GM18511 (cell line): ENCODE data around the gene SRD5A1.

Experiments used
- ATAC-seq: cut with Tn5 transposase; IDR thresholded peaks from one replicate; pipeline ENCODE4 v1.9.1; 2021; ENCODE audit warnings: mild to moderate bottlenecking, moderate library complexity; ENCODE audit not compliant: unreplicated experiment

Gene SRD5A1, protein sequence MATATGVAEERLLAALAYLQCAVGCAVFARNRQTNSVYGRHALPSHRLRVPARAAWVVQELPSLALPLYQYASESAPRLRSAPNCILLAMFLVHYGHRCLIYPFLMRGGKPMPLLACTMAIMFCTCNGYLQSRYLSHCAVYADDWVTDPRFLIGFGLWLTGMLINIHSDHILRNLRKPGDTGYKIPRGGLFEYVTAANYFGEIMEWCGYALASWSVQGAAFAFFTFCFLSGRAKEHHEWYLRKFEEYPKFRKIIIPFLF

GRCh38 chr5:6632888-6633468, at the start of gene SRD5A1, which contains the start of gene NSUN2:
Gene SRD5A1 (plus strand): TSS chr5:6633440. CDS start chr5:6633577, 137 bp downstream.
Gene NSUN2 (minus strand): TSS chr5:6633044. CDS start chr5:6632979, 65 bp downstream.
- ATAC-seq = peak; percentile 90

DNA sequence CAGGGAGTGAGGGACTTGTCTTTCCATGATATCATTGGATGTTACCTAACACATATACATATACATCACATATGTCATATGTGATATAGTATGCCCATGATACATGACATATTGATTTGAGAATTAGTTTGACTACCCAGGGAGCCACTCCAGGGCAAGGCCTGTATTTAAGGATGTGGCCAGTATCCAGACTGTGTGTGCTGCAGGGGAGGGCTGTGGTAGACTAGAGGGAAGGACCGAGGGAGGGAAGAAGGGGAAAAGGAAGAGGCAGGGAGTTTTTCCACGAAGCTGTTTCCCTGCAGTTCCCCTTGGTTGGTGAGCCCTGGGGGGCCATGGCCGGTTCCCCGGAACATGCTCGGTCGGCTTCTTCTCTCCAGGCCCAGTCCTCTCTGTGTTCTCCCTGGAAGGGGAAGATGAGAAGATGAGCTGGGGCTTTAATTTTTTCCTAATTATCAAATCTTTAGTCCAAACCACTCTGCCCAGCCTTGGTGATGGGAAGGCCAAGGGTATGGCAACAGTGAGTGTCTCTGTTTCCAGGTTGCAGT, 49.1 kb upstream of the SRD5A1 start:
- no peak for ATAC-seq

- no peak for ATAC-seq
Observed at GRCh38 chr5:6584727-6585126, 48.5 kb upstream of the SRD5A1 start.

DNA sequence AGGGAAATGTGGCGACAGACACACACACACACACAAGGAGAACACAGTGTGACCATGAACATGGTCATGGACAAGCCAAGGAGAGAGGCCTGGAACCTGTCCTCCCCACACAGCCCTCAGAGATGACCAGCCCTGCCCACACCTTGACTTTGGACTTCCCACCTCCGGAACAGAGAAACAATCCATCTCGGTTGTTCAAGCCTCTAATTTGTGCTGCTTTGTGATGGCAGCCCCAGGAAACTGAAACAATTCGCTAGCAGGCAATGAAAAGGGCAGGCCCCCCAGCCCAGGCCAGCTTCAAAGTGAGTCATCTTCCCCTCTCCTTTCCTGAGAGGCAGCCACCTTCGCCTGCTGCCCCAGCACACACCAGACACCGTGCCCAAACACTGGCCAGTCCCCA, 48.1 kb upstream of the SRD5A1 start:
- ATAC-seq = no peak

DNA sequence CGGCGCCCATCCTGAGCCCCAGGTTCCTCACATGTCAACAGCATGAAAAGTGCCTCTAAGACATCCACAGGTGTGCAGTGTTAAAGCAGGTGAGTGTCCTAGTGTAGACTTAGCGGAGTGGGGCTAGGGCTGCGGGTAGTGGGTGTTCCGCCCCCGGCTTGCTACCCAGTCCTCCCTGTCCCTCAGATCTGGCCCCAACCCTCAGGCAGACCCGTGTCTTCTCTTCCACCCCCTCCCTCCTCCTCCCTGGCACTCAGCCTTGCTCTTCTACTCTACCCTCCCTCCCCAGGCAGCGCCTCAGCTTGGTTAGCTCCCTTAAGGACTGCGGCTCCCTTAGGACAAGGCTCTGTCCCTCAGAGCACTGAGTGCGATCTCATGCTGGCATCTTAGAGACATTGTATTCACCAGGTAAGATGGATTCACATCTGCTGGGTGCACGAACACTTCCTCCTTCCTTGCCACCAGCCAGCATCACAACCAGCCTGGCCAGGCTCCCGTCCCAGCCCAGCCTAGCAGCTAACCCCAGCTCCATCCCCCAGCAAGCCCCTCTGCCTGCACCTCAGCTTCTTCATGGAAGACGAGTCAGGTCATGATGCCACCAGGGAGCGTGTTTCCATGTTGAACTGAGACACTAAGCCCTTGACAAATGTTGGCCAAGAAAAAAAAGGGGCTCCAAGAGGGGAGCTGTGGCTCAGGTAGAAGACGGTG, 47.1 kb upstream of the SRD5A1 start:
- no peak for ATAC-seq

DNA sequence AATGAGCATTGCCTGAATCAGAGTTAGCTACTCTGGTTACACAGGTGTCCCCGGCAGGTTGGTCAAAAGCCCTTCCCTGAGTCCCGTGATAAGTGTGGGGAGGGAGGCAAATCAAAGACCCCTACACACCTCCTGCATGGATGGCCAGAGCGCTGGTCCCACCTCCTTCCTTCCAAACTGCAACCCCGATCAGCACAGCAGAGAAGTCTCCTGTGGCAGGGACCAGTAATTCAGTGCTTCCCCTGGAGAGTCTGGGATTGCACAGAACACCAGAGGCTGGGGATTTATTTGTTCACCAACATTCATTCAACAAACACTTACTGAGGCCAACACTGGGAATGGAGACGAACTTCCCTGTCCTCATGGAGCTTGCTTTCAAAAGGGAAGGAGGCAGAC, 46.6 kb upstream of the SRD5A1 start:
- no peak for ATAC-seq

- ATAC-seq = no peak
Observed at GRCh38 chr5:6587171-6587570, 46.1 kb upstream of the SRD5A1 start.

- no peak for ATAC-seq
Observed at GRCh38 chr5:6590581-6590980, 42.7 kb upstream of the SRD5A1 start.

GRCh38 chr5:6591671-6592288, 41.5 kb upstream of the SRD5A1 start:
- no peak for ATAC-seq

GRCh38 chr5:6592601-6593000, 40.6 kb upstream of the SRD5A1 start:
- ATAC-seq = no peak

- ATAC-seq = no peak
Observed at GRCh38 chr5:6593148-6594016, 39.9 kb upstream of the SRD5A1 start.

DNA sequence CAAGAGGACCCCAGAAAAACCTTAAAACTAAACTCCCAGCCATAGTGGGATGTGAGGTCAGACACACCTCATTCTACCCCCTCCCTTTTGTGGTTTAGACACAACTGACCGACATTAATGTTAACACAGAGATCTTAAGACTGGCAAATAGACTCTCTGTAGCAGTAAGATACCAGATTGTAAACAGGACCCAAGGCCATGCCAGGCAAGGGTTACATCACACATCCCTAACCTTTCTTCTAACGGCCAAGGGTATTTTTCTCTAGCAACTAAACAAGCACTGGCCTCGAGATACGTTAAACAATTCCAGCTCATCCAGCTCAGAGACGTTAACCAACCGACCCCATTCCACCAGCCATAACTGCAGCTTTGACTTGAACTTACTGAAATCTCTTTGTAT, 39.2 kb upstream of the SRD5A1 start:
- ATAC-seq = no peak

DNA sequence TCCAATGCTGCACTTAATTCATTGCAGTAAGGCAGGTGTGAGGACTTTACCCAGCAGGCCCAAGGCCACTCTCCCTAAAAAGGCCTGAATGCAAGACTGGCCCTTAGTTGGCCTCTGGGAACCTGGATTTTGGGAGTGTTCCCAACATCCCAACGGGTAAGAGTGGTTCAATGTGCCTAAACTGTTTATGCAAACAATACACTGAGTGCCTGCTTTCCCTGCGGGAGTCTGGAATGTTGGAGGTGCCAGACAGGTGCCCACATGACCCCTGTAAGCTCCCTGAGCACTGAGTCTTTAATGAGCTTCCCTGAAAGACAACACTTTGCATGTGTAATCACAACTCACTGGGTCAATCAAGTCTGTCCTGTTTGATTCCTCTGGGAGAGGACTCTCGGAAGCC, 37.8 kb upstream of the SRD5A1 start:
- ATAC-seq = no peak

GRCh38 chr5:6596388-6596787, 36.9 kb upstream of the SRD5A1 start:
- ATAC-seq = no peak

DNA sequence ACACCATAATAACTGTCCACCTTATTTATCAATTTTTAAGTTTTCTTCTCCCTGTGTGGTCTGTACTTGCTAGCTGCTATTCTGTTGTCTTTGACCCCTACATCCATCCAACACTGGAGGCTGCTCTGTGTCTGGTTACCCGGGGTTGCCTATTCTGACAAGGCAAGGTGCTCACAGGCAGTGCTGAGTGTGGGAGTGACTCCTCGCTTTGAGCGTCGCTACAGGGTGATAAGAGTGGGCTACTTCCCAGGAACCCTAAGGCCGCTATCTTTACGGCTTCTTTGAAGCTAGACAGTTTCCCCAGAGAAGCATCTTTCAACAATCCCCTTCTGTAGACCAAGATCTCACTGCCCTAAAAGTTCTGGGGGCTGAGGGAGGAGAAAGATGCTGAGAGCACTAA, 35.7 kb upstream of the SRD5A1 start:
- no peak for ATAC-seq

DNA sequence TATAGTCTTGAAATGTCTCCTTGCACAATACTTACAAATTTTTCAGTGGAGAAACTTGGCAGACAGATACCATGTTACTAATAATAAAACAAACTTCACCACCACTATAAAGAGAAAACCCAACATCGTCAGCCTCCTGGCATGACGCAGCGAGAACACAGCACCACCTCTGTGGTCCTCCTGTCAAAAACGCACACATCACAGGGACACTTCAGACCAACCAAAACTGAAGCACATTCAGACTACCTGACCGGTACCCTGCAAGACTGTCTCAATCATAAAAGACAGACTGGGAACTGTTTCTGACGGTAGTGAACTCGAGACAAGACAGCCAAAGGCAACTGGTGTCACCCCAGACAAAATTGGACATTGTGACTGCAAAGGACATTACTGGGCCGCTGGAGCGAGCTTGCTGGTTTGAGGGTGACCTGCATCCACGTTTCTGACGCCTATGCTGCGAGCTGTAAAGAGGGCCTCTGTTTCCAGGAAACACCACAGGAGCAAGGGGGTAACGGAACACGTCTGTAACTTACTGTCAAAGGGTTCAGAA, 34.8 kb upstream of the SRD5A1 start:
- no peak for ATAC-seq

DNA sequence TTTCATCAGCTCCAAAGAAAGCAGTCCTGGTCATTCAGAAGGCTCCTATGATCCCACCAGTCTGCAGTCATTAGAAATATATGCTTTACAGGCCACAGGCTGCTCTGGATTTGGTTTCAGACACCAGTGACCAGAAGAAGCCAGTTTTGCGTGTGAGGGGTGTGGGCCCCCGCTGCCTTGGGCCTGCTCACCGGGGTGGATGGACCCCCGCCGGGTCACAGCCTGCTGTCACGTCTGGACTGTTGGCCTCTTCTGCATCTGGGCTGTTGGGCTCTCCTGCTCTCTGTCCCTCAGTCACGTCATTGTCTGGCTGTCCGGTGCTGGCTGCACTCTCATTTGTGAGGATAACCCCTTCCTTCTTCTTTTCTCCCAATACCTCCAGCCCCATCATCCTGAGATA, 33.5 kb upstream of the SRD5A1 start:
- no peak for ATAC-seq

- no peak for ATAC-seq
Observed at GRCh38 chr5:6601271-6601670, 32.0 kb upstream of the SRD5A1 start.

DNA sequence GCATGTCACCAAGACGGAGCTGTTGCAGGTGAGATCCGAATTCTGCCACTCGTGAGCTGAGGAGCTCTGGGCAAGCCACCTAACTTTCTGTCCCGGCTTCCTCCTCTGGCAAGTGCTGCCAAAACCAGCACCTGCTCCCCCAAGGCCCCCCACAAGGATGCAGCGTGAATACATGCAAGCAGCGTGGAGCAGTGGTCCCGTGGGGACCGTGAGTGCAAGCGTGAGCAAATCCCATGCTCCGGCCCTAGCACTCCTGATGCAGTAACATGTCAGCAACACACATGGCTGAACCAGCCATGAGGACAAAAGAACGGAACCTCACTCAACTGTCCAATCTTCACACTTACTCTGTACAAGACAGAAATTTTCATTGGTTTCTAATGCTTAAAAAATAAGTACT, 31.4 kb upstream of the SRD5A1 start:
- ATAC-seq = no peak

- no peak for ATAC-seq
Observed at GRCh38 chr5:6602441-6602840, 30.8 kb upstream of the SRD5A1 start.
